GM12873 (cell line): Measurements from ENCODE around the gene NDRG4.

Experiments used
- TF ChIP-seq, protein P1 (sequence below): IDR thresholded peaks from 2 replicates; pipeline ENCODE4 v1.5.1; 2012; ENCODE audit warnings: low read depth, mild to moderate bottlenecking, moderate library complexity, low read length, control low read depth; ENCODE audit not compliant: insufficient read depth; ENCODE audit errors: missing control alignments

NDRG4 gene

DNA sequence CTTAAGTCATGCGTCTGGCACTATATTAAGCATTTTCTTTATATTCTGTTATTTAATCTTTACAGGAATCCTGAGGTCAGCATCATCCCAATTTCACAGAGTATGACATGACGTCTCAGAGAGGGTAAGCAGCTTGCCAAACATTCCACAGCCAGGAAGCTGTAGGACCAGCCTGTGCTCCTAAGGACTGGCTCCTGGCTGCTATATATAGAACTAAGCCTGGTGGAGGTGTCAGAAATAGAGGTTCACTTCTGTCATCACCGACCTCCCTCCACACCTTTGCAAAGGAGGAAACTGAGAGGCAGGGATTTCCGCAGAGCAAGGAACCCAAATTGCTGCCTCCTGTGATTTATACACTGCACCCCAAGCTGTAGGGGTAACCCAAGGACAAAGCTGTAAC, 37.9 kb upstream of the NDRG4 start:
- TF ChIP-seq, protein P1, sequence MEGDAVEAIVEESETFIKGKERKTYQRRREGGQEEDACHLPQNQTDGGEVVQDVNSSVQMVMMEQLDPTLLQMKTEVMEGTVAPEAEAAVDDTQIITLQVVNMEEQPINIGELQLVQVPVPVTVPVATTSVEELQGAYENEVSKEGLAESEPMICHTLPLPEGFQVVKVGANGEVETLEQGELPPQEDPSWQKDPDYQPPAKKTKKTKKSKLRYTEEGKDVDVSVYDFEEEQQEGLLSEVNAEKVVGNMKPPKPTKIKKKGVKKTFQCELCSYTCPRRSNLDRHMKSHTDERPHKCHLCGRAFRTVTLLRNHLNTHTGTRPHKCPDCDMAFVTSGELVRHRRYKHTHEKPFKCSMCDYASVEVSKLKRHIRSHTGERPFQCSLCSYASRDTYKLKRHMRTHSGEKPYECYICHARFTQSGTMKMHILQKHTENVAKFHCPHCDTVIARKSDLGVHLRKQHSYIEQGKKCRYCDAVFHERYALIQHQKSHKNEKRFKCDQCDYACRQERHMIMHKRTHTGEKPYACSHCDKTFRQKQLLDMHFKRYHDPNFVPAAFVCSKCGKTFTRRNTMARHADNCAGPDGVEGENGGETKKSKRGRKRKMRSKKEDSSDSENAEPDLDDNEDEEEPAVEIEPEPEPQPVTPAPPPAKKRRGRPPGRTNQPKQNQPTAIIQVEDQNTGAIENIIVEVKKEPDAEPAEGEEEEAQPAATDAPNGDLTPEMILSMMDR = no peak

DNA sequence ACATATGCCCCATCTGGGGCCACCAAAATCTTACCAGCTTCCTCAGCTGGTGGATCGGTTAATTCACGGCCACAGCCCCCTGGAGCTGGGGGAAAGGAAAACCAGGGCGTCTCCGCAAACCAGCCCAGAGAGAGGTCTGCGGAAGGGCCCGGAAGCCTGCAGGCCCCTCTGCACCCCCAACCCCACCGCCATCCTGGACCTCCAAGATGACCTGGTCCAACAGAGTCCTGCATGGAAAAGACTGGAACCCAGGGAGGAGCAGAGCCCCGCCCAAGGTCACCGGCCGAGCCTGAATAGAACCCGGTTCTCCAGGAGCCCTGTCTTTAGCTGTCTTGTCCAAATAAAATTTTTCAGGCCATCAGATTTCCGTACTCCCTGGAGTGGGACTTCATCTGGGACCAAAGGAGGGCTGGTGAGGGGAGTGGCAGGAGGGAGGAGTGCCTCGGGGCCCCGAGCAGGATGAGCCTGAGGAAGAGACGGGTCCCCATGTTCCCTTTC, 37.4 kb upstream of the NDRG4 start:
- TF ChIP-seq, protein P1 = no peak

GRCh38 chr16:58462997-58463941, 36.7 kb upstream of the NDRG4 start:
- TF ChIP-seq, protein P1 = no peak

GRCh38 chr16:58464047-58464915, 35.7 kb upstream of the NDRG4 start:
- TF ChIP-seq, protein P1 = no peak

DNA sequence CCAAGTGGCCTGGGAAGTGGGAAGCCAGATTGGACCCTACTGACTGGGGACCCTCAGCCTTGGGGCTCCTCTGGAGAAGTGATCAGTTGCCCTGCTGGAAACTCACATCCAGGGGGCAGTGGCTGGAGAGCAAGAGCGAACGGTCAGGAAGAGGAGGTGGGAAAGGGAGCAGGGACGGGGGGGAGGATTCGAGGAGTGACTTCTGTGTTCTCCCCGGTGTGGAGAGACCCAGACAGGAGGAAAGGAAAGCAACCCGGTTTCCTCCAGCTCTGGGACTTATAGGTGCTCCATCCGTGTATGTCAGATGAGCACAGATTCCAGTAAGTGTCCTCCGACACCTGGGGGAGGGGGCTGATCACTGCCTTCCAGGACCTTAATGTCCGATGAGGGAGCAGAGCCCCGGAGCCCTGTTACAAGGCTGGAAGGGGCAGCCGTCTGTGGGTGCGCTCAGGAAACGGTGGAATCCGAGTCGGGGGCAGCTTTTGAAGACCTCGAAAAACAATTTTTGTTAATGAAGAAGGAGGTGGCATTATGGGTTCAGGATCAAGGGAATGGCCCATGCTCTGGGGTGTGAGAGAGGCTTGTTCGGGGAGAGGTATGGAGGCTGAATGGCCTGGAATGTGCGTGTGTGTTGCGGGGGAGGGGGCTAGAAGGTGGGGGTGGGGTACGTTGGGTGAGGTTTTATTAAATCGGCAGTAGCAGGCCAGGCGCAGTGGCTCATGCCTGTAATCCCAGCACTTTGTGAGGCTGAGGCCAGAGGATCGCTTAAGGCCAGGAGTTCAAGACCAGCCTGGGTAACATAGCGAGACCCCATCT, 34.8 kb upstream of the NDRG4 start:
- TF ChIP-seq, protein P1 = no peak

DNA sequence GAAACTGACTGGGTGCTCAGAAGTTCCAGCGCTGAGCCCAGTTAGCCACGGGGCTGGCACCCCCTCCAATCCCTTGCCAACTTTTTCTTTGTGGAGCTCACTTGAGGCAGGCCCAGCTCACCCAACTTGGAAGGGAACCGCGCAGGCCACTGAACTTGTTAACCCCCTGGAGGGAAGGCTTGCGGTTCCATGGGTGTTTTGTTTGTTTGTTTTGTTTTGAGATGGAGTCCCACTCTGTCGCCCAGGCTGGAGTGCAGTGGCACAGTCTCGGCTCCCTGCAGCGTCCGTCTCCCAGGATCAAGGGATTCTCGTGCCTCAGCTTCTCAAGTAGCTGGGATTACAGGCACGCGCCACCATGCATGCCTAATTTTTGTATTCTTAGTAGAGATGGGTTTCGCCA, 34.1 kb upstream of the NDRG4 start:
- TF ChIP-seq, protein P1 = no peak
